NCI-H69 (cell line): ENCODE data around the gene TP53I13.

Experiments used
- DNase-seq: peaks from one replicate; lab custom pipeline; 2025; lab: John Stamatoyannopoulos, UW

Gene TP53I13

DNA sequence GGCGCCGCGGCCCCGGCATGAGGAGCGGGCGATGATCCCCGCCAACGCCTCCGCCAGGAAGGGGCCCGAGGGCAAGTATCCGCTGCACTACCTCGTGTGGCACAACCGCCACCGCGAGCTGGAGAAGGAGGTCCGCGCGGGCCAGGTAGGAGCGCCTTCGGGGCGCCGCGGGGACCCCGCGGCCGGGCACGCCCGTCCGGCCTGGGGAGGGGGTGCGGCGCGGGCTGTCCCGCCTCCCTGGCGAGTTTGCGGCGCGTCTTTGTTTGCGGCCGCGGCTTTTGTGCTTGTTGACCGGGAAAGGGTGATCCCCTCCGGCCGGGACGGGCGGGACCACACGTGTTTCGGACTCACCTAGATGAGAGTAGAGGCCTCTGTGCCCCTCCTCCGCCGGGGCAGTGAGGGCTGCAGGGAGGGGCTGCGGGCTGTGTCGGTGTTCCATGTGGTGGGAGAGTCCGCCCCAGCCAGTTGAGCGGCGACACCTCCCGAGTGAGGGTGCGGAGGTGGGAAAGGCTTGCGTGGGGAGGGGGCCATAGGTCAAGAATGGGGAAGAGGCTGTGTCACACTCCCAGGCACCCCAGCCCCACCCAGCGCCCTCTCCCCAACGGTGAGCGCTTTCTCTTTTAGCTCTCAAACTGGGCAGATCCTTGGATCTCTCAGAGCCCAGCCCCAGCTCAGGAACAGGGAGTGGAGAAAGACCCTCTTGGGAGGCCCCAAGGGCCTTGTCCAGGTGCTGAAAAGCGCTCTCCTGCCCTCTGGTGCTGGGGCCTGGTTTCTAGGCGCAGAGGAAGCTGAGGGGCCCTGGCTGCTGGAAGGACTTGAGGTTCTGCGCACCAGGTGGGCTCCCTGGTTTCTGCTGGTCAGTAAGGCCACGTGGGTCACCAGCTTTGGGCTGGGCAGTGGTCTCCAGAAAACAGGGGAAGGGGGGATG lies 25.4 kb downstream of the TP53I13 start:
- DNase-seq, result peak; percentile 70

DNA sequence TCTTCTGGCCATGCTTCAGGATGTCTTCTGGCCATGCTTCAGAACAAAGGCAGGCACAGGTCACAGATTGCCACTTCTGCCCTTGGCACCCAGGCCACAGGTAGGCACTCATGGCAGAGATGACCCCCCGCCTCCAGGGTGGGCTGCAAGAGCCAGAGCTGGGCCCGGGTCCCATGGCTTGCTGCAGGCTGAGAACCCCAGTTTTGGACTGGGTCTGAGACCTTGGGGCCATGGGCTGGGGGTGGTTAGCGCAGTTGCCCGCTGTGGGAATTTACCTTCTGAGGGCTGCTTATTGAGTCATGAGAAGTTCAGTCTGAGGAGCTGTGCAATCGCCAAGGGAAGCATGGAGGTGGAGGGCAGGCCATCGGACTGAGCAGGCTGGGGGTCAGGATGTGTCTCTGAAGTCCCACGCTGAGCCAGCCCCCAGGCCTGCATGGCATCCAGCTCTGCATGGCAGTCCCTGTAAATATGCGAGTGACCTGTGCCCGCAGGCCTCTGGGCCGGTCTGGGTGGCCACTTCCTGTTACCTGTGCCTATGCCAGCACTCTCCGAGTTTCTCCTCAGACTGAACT lies 26.1 kb downstream of the TP53I13 start:
- no peak for DNase-seq

DNA sequence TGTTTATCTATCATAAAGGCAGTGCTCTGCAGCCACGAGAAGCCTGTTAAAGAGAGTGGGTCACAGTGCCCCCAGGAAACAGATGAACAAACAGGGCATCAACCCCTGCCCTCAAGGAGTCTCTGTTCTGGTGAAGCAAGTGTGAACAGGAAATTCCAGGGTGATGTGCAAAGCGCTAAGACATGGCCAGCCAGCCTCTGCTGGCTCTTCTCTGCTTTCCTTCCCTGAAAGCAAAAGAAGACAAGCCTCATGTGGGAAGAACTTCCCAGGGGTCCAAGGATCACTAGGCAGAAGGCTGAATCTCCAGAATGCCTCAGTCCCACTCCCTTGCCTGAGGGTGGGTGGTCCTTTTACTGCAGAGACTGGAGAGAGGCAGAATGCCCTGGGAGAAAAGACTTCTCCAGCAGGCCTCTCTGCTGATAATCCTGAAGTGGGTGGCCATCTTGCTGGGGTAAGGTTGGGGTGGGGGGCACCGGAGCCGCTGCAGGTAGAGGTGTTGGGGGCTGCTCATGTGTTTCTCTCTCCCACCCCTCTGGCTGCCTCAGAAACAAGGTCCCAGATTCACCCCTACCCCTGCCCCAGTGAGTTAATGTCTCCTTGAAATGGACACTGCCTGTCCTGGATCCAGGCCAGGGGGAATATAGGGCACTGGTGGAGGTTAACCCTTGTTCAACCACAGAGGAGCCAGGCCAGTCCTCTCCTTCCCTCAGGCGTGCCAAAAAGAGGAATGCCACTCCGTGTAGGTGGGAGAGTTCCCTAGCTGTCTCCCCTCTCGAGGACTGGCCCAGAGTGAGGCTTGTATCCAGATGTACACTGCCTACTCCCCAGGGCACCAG lies 26.8 kb downstream of the TP53I13 start:
- no peak for DNase-seq

DNA sequence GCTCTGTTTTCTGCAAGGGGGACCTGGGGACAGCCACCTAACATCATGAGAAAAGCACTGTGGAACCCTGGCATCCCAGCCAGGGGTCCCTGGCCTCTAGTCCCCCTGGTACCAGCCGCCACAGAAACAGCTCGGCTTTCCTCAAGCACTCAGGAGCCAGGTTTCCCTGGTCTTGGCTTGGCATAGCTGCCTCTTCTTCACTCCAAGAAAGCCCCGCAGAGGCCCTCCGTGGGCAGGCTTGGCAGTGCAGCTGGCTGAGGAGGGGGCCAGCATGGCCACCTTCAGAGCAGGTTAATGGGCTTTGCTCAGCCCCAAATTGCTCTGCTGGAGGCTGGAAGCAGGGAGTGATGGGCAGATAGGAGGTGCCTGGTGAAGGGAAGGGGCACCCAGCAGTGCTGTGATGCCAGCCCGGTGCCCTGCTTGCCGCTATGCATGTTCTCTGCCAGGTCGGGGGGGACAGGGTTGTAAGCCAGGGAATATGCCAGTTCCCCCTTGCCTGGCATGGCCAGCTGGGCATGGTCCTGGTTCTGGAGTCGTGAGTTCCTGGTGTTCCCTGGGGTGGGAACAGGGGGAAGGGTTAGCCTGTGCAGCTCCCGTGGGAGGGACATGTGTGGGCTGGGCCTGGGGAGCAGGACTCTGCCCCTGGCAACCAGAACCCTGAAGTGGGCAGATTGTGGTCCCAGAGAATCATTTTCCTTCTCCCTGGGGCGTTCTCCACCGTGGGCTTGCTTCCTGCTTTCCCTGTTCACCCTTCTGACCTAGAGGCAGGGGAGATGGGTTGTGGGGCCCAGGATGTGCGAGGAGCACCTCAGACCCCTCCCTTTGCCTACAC lies 27.7 kb downstream of the TP53I13 start:
- DNase-seq, result peak; percentile 42

DNA sequence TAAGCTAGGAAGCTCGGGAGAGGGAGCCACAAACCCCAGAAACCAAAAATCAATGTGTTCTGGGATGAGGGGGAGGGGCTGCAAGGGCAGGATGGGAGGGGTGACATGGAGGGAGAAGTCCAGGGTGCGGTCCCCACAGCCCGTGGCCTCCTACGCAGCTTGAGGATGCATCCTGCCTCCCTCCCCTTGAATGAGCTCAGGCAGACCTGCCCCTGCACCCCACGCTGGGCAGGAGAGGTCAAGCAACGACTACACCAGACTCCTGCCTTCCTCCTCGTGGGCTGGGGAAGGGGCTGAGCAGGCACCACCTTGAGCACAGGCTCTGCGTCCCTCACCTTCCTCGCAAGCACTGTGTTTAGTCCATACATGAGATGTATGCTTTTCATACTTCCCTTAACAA lies 28.3 kb downstream of the TP53I13 start:
- DNase-seq, result peak; percentile 59

DNA sequence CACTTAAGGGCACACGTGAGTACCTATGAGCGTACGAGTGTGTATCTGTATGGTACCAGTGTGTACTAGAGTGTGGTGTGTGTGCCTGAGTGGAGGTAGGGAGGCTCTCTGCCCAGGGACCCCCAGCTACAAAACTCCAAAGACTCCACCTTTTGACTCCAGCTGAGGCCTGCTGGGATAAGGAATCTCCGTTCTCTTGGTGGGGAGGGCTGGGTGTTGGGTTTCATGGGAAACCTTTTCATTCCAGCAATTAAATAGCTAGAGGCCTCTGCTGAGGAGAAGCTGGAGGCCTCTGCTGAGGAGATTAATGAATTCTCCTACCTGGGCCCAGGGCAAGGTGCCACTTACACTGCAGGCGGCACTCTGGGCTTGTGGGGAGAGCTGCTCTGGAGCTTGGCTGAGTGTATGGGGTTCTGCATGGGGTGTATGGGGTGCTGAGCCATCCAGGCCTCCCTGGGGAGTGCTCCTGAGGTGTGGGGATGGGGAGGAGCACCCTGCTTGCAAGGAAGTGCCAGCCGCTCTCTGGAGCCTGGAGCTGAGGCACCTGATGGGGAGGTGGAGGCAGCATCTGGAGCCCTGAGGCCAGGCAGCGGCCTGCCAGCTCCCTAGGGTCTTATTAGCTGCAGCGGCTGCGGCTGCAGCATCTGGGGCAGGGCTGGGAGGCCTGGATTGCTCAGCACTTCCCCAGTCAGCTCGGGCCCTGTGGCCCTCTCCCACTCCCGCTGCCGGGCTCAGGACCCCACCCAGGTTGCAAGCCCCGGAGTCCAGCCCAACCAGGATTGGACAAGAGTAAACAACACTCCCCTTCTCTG lies 29.1 kb downstream of the TP53I13 start:
- DNase-seq, result peak; percentile 90

DNA sequence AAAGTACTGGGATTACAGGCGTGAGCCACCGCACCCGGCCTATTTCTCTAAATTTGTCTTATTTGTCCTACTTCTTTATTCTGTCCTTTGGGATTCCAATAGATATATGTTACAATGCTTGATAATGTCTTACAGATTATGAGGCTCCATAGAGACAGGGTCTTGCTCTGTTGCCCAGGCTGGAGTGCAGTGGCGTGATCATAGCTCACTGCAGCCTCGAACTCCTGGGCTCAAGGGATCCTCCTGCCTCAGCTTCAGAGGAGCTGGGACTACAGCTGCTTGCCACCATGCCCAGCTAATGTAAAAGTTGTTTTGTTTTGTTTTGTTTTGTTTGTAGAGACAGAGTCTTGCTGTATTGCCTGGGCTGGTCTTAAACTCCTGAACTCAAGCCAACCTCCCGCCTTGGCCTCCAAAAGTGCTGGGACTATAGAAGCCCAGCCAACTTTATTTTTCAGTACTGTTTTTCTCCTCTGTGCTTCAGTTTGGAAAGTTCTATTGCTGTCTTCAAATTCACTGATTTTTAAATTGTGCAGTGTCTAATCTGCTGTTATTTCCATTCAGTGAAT lies 34.7 kb downstream of the TP53I13 start:
- no peak for DNase-seq

DNA sequence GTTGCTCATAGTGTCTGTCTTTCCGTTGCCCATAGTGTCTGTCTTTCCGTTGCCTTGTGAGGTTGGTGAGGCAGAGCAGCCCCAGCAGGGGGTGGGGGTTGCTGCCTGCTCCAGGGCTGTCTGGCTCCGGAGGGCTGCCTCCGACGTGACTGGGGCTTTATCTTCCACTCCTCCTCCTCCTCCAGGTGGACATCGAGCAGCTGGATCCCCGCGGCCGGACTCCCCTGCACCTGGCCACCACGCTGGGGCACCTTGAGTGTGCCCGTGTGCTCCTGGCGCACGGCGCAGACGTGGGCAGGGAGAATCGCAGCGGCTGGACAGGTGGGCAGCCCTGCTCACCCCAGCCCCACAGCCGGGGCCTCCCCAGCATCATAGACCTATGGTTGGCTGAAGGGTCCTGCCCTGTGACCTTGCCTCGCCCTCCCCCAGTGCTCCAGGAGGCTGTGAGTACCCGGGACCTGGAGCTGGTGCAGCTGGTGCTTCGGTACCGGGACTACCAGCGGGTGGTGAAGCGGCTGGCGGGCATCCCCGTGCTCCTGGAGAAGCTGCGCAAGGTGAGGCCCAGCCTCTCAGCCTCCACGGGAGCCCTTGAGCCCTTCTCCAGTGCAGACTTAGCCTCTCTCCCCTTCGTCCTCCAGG lies 39.2 kb downstream of the TP53I13 start:
- DNase-seq, result no peak

DNA sequence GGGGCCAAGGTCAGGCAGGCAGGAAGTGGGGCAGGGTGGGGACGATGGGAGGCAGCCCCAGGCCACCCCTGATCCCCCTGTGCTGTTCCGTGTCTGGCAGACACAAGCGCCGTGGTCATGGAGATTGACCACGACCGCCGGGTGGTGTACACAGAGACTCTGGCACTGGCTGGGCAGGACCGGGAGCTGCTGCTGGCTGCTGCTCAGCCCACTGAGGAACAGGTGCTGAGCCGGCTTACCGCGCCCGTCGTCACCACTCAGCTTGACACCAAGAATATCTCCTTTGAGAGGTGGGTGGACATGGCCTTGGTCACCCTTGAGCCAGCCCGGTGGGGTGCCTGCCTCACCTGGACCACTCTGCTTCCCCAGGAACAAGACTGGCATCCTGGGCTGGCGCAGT lies 40.5 kb downstream of the TP53I13 start:
- no peak for DNase-seq

DNA sequence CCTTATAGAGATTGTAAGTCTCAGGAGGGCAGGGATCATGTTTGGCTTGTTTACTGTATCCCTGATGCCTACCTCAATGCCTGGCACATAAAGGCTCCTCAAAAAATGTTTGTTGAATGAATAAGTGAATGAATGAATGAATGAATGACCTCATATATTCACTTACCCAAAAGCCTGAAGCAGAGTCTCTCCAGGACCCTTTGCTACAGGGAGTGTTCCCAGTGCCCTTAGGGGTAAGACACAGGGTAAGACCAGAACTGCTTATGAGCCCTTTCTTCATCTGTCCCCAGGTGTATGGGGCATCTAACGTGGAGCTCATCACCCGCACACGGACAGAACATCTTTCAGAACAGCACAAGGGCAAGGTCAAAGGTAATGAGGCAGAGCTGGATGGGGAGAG lies 41.9 kb downstream of the TP53I13 start:
- DNase-seq, result no peak

DNA sequence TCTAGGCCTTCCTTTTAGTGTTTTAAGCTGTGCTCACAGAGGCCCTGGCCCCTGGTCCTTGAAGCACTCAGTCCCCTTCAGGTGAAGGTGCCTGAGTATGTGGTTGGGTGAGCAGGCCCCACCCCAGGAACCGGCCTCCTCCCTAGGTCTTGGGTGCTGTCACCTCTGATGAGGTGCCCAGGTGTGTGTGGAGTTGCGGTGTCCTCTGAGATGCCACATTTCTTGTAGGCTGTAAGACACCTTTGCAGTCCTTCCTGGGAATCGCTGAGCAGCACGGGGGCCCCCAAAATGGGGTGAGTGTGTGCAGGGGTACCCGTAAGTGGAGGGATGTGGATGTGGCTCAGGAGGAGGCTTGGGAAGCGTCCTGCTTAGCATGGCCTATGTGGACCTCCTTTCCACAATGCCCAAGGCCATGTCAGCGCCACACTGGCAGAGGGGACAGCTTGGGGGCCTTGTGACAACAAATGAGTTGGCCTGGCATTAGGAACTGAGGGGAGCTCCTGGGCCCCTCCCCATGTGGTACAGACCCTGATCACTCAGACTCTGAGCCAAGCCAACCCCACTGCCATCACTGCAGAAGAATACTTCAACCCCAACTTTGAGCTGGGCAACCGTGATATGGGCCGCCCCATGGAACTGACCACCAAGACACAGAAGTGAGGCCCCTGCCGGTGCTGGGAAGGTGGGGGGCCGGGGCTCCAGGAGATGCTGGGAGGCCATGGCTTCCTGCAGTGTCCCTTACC lies 43.0 kb downstream of the TP53I13 start:
- DNase-seq, result no peak

DNA sequence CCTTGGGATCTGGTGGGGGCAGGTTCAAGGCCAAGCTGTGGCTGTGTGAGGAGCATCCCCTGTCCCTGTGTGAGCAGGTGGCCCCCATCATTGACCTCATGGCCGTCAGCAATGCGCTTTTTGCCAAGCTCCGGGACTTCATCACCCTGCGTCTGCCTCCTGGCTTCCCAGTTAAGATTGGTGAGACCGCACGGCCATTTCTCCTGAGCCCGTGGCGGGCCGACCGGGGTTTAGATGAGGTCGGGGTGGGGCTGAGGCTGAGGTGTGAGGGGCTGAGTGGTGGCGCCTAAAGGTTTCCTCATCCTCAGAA lies 43.5 kb downstream of the TP53I13 start:
- no peak for DNase-seq

DNA sequence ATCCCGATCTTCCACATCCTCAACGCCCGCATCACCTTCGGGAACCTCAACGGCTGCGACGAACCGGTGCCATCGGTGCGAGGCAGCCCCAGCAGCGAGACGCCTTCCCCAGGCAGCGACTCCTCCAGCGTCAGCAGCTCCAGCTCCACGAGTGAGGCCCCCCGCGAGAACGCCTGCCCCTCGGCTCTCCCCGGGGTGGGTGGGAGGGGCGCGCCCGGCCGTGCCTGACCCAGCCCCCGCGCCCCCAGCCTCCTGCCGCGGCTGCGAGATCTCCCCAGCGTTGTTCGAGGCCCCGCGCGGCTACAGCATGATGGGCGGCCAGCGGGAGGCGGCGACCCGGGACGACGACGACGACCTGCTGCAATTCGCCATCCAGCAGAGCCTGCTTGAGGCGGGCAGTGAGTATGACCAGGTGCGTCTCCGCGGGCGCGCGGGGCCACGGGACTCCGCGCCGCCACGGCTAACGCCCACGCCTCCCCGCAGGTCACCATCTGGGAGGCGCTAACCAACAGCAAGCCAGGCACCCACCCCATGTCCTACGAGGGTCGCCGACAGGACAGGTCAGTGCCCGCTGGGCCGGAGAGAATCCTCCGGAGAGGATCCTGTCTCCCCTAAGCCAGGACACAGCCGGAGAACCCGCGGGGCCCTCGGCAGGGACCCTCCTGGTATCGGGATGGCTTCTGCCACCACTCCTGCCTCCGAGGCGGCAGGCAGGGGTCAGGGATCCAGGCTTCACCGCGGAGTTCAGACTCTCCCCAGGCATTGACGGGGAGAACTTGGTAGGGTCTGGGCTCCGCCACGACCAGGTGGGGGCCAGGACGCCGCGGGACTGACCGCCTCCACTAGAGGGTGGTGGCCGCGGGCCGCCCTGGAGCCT lies 44.1 kb downstream of the TP53I13 start:
- DNase-seq, result no peak

DNA sequence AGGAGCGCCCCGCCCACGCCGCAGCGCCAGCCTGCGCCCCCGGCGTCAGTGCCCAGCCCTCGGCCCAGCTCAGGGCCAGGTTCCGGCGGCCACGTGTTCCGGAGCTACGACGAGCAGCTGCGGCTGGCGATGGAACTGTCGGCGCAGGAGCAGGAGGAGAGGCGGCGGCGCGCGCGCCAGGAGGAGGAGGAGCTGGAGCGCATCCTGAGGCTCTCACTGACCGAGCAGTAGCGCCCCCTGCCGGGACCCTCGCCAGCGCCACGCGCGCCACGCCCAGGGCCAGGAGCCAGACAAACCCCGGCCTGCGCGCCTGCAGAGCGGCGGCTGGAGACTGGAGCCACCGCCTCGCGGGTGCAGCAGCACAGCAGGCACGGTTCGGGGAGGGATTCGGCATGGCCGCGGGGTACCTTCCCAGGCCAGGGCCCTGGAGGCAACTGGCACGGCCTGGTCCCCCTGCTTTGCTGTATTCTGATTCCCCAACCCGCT lies 44.9 kb downstream of the TP53I13 start:
- DNase-seq, result no peak

DNA sequence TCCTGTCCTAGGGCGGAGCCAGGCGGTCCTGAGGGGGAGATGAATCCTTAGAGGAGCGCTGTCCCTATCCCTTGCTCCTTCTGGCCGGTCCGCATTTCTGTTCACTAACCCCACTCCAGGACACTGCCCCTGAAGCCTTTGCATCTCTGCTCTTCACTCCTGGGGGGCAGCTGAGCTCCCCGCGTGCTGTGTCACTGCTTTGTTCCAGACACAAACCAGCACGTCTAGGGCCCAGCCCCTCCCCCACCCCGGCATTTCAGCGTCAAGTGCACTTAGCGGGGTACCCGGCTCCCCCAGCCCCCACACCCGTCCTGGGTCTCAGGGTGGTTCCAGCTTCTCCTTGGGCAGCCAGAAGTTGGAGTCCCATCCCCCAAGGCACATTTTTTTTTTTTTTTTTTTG lies 45.4 kb downstream of the TP53I13 start:
- DNase-seq, result no peak

DNA sequence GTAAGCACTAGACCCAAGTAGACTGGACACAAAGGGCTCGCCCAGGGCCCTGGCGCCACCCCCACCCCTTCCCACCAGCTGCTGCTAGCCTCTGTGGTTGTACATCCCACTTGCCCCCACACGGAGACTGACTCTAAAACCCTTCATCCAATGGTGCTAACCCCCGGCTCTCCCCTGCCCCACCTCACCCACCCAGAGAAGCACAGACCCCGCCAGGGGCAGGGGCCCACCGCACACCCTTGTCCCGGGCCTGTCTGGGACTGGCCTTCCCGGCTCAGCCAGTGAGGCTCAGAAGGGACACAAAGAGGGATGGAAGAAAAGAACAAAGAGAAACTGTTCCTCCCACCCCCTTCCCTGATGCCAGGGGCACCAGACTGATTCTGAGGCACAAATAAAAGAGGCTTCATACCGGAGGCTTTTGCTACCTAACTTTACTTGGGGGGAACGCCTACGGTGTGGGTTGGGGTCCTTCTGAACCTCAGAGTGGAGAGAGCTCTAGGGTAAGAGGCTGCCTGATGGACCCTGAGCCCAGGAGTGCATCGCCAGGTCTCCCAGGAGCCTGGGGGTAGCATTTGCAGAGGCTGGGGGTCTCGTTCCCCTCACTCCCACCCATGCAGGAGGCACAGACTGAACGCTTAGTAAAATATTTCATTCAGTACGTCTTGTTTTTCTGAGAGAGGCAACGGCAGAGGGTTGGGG lies 46.0 kb downstream of the TP53I13 start:
- DNase-seq, result no peak

DNA sequence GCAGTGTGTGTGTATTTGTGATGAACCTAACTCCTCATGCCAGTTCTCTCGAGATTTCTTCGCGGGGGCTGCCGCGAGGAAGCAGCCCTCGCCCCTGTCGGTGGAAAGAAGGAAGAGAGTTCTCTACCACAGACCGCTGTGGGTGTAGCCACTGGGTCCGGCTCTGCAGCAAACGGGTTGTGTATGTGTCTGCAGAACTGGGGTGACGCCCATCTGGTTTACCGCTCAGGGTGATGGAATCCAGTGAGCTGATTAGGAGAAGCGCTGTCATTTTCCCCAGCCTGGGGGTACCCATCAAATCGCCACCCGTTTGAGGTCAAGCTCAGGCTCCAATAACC lies 46.5 kb downstream of the TP53I13 start:
- DNase-seq, result no peak
